Endothelial cell of umbilical vein (primary cell): ENCODE data around the gene ZBTB37. TPM values are rescaled to one million over a fixed set of nuclear protein-coding genes. Genes with fewer than 3 reads are reported as not detected.

Experiments used
- BruUV-seq: library from RNA; stranded (reverse); fragments of 400-500 nt; replicated peaks from 2 replicates; lab custom pipeline; 2021; lab: Mats Ljungman, UMichigan
- CTCF ChIA-PET: fragments of 300-600, 350-600 bp; sonication (Branson Sonifier 250); formaldehyde crosslinking; loops from one replicate; lab custom pipeline; 2021; ENCODE audit warnings: antibody characterized with exemption, inconsistent platforms; lab: Charles Lee
- POLR2A ChIA-PET: fragments of 300-600, 350-600 bp; sonication (Branson Sonifier 250); formaldehyde crosslinking; loops from one replicate; lab custom pipeline; 2021; ENCODE audit warnings: antibody characterized with exemption, inconsistent platforms; lab: Charles Lee
- DNase-seq: peaks from one replicate; pipeline ENCODE4 v3.0.0-alpha.2; 2011; ENCODE audit warnings: low read depth, low spot score
- FAIRE-seq: peaks from 2 replicates; lab custom pipeline; 2011; peaks lifted over from hg19 to GRCh38; lab: Jason Lieb, UNC
- H2AFZ ChIP-seq: 2 replicates; pipeline ENCODE4 v1.6.0; 2012; ENCODE audit warnings: low read depth, low read length, control low read depth, inconsistent platforms
- H3K27ac ChIP-seq: 2 replicates; pipeline ENCODE4 v1.5.1; 2011; ENCODE audit warnings: low read depth, mild to moderate bottlenecking, control low read depth, low read length, moderate library complexity; ENCODE audit not compliant: insufficient read depth
- H3K27me3 ChIP-seq, 2 experiments: 2 replicates each; pipeline versions ENCODE4 v1.6.0 to v1.6.1; 2011; ENCODE audit warnings: low read length in 2 of 2, mixed read lengths in 1 of 2; ENCODE audit not compliant: control insufficient read depth in 2 of 2, insufficient read depth in 2 of 2
- H3K36me3 ChIP-seq, 2 experiments: 2 replicates in 1 of 2; 3 replicates in 1 of 2; pipeline ENCODE4 v1.5.1; 2011; ENCODE audit warnings: low read length in 2 of 2, mild to moderate bottlenecking in 1 of 2, moderate library complexity in 1 of 2; ENCODE audit not compliant: control insufficient read depth in 2 of 2, insufficient read depth in 2 of 2; ENCODE audit errors: extremely low read depth in 1 of 2
- H3K4me1 ChIP-seq: 3 replicates; pipeline ENCODE4 v1.5.1; 2011; ENCODE audit warnings: mild to moderate bottlenecking, low read length; ENCODE audit not compliant: control insufficient read depth, insufficient read depth; ENCODE audit errors: extremely low read depth
- H3K4me2 ChIP-seq: 2 replicates; pipeline ENCODE4 v1.6.1; 2011; ENCODE audit warnings: low read length, control low read depth, mixed read lengths; ENCODE audit not compliant: insufficient read depth
- H3K4me3 ChIP-seq, 3 experiments: fragments of 200-600 bp in 1 of 3; sonication (generic), shearing (Covaris generic) in 1 of 3; replicated peaks in 1 of 3; 2 replicates each; pipeline ENCODE4 v1.5.1; 2011 to 2016; ENCODE audit warnings: control low read depth in 3 of 3, low read length in 3 of 3, mild to moderate bottlenecking in 2 of 3, inconsistent platforms in 1 of 3, low read depth in 1 of 3, moderate library complexity in 1 of 3; ENCODE audit not compliant: insufficient read depth in 1 of 3
- H3K79me2 ChIP-seq: 2 replicates; pipeline ENCODE4 v1.6.0; 2012; ENCODE audit warnings: low read length, inconsistent platforms; ENCODE audit not compliant: control insufficient read depth, insufficient read depth
- H3K9ac ChIP-seq: replicated peaks from 2 replicates; pipeline ENCODE3; 2011; ENCODE audit warnings: low read length, control low read depth; ENCODE audit not compliant: insufficient read depth; ENCODE audit errors: extremely low read depth
- H3K9me1 ChIP-seq: replicated peaks from 3 replicates; pipeline ENCODE4 v1.6.0; 2011; ENCODE audit warnings: mild to moderate bottlenecking, low read length; ENCODE audit not compliant: control insufficient read depth, insufficient read depth; ENCODE audit errors: extremely low read depth
- H3K9me3 ChIP-seq: replicated peaks from 2 replicates; pipeline ENCODE4 v1.5.1; 2012; ENCODE audit warnings: low read length, inconsistent platforms; ENCODE audit not compliant: control insufficient read depth, insufficient read depth
- H4K20me1 ChIP-seq: replicated peaks from 2 replicates; pipeline ENCODE3; 2011; ENCODE audit warnings: mild to moderate bottlenecking, low read length; ENCODE audit not compliant: control insufficient read depth, insufficient read depth; ENCODE audit errors: extremely low read depth
- CTCF ChIP-seq, 2 donors: IDR thresholded peaks; 1 replicate in 1 of 2; 2 replicates in 1 of 2; pipeline ENCODE4 v1.5.1; 2011; ENCODE audit warnings: low read length in 2 of 2, mild to moderate bottlenecking in 2 of 2, moderate library complexity in 2 of 2, control low read depth in 1 of 2, inconsistent platforms in 1 of 2, low read depth in 1 of 2; ENCODE audit not compliant: insufficient read depth in 1 of 2; ENCODE audit errors: extremely low read depth in 1 of 2
- EZH2 ChIP-seq: IDR thresholded peaks from 2 replicates; pipeline ENCODE4 v1.6.1; 2012; ENCODE audit warnings: borderline replicate concordance, low read depth, mild to moderate bottlenecking, moderate library complexity, low read length, inconsistent platforms; ENCODE audit not compliant: severe bottlenecking
- FOS ChIP-seq: IDR thresholded peaks from 2 replicates; pipeline ENCODE4 v1.6.1; 2011; ENCODE audit warnings: mild to moderate bottlenecking, low read length, moderate library complexity, borderline replicate concordance; ENCODE audit not compliant: insufficient read depth
- GATA2 ChIP-seq: IDR thresholded peaks from 2 replicates; pipeline ENCODE4 v1.7.0; 2011; ENCODE audit warnings: low read depth, mild to moderate bottlenecking, moderate library complexity, mixed read lengths, low read length; ENCODE audit not compliant: insufficient read length, insufficient read depth
- JUN ChIP-seq: IDR thresholded peaks from 2 replicates; pipeline ENCODE4 v1.6.1; 2011; ENCODE audit warnings: borderline replicate concordance, low read depth; ENCODE audit not compliant: insufficient read length, insufficient read depth
- MYC ChIP-seq: IDR thresholded peaks from one replicate; pipeline ENCODE4 v1.6.1; 2011; ENCODE audit warnings: mild to moderate bottlenecking, low read depth, low read length
- POLR2A ChIP-seq: IDR thresholded peaks from 2 replicates; pipeline ENCODE4 v1.6.1; 2012; ENCODE audit warnings: low read depth, mild to moderate bottlenecking, control low read depth, low read length
- POLR2AphosphoS5 ChIP-seq: IDR thresholded peaks from 2 replicates; pipeline ENCODE4 v1.6.1; 2012; ENCODE audit warnings: low read depth, mild to moderate bottlenecking, control low read depth, low read length, moderate library complexity; ENCODE audit not compliant: insufficient read depth
- dilution Hi-C: fragments of 300-500 bp; cut with MboI; formaldehyde crosslinking; loops from one replicate; pipeline ENCODE4 v1.15.0; 2019; ENCODE audit warnings: low sequenced_read_pairs; ENCODE audit not compliant: extremely low pct_ligation_motif_present
- intact Hi-C: fragments of 100-400 bp; cut with micrococcal nuclease; formaldehyde crosslinking; loops from one replicate; pipeline ENCODE4 v1.10.0; 2022
- polyA plus RNA-seq, 4 experiments: library from polyadenylated mRNA; depleted of rRNA in 3 of 4; stranded (reverse) in 3 of 4; unstranded in 1 of 4; fragments of >200 nt; gene quantifications; 2 replicates each; pipeline versions ENCODE4 v1.2.1 to v1.2.3, GENCODE V29; 2011 to 2012; ENCODE audit warnings: missing spikeins in 1 of 4
- total RNA-seq: library from RNA; stranded (reverse); gene quantifications from 2 replicates; pipeline ENCODE4 v1.2.3, GENCODE V29; 2021

Gene ZBTB37
- total and polyA plus RNA-seq, 2 donors (not counting 3 experiments of a cell fraction or from before 2014, with no cell fraction given): 0.94 to 5.9 TPM

GRCh38 chr1:173937062-173937461 is 68.9 kb downstream of the ZBTB37 start:
- DNase-seq: no peak
- peaks cover 6 to 18% of the 10 kb centered on the region in 2 experiments for H3K36me3 ChIP-seq
- dilution Hi-C loops: no loop called here
- no peaks in the 10 kb centered on the region for H4K20me1 ChIP-seq
- no peak overlapping the region for H3K27ac ChIP-seq
- no peaks in the 10 kb centered on the region for H3K27me3 ChIP-seq
- no TSS peak for BruUV-seq
- no peak for TF ChIP-seq MYC
- no peak for TF ChIP-seq POLR2AphosphoS5
- TF ChIP-seq FOS: no peak
- TF ChIP-seq CTCF (IDR thresholded peaks at IDR 0.05; ENCODE audit: extremely low read depth in 1 of 2, insufficient read depth in 1 of 2, low read depth in 1 of 2, low read length in 2 of 2): no peak
- ChIA-PET CTCF (no interaction called here), POLR2A (no interaction called here)
- H3K4me2 ChIP-seq: no peak overlapping the region
- no peaks in the 10 kb centered on the region for H3K4me1 ChIP-seq
- H3K9me1 ChIP-seq: no peaks in the 10 kb centered on the region
- no peaks in the 10 kb centered on the region for H3K9me3 ChIP-seq
- H3K9ac ChIP-seq: no peak overlapping the region
- FAIRE-seq: no peak
- intact Hi-C loops: no loop called here
- H3K79me2 ChIP-seq: no peaks in the 10 kb centered on the region
- H2AFZ ChIP-seq: no peak overlapping the region
- no peak overlapping the region for H3K4me3 ChIP-seq

- no peak for DNase-seq
- Histone ChIP-seq H3K27ac (no peak overlapping the region), H3K4me1 (no peaks in the 10 kb centered on the region), H2AFZ (no peak overlapping the region), H3K9me3 (no peaks in the 10 kb centered on the region), H3K36me3 (peaks cover 14 to 19% of the 10 kb centered on the region in 2 experiments), H3K27me3 (no peaks in the 10 kb centered on the region), H4K20me1 (no peaks in the 10 kb centered on the region), H3K79me2 (no peaks in the 10 kb centered on the region), H3K9ac (no peak overlapping the region), H3K9me1 (no peaks in the 10 kb centered on the region), H3K4me3 (no peak overlapping the region), H3K4me2 (no peak overlapping the region)
- CTCF ChIA-PET: interaction anchor here (0.8 kb wide), 1 partner anchor 27 kb away, joined by 3 read pairs; no protein-coding TSS in a partner anchor
- TF ChIP-seq EZH2: no peak
- no peak for TF ChIP-seq JUN
- no peak for TF ChIP-seq CTCF (IDR thresholded peaks at IDR 0.05; ENCODE audit: extremely low read depth in 1 of 2, insufficient read depth in 1 of 2, low read depth in 1 of 2, low read length in 2 of 2)
- no peak for TF ChIP-seq GATA2
- no peak for TF ChIP-seq POLR2A
- no peak for TF ChIP-seq MYC
- no peak for FAIRE-seq
- POLR2A ChIA-PET: no interaction called here
- intact Hi-C loops (no loop called here), dilution Hi-C loops (no loop called here)
- BruUV-seq: no TSS peak
These were observed 78.3 kb downstream of the ZBTB37 start for GRCh38 chr1:173946380-173946921.
